Measurements from ENCODE around the gene GNS.

GNS gene

DNA sequence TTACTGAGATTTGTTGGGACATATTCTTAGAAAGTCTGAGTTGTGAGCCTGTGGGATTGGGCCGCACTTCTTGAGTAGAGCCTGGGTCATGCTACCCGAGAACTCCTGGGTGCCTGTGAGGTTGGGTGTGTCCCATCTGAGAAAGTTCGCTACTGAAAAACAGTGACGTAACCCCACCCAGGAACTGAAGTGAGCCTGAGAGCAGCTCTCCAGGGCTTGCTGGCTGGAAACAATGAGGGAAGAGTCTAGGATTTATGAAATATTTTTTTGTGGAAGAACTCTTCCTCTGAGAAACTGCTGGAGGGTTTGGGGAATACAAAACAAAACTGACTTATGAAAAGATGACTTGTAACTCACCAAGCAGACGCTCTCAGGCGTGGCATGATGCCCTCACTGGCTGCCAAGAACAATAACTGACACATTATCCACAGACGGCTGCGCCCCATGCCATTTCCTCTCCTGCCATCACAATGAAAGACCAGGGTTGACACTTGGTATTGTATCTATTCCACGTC, 79.7 kb downstream of the GNS start:
- TF ChIP-seq, protein P1, sequence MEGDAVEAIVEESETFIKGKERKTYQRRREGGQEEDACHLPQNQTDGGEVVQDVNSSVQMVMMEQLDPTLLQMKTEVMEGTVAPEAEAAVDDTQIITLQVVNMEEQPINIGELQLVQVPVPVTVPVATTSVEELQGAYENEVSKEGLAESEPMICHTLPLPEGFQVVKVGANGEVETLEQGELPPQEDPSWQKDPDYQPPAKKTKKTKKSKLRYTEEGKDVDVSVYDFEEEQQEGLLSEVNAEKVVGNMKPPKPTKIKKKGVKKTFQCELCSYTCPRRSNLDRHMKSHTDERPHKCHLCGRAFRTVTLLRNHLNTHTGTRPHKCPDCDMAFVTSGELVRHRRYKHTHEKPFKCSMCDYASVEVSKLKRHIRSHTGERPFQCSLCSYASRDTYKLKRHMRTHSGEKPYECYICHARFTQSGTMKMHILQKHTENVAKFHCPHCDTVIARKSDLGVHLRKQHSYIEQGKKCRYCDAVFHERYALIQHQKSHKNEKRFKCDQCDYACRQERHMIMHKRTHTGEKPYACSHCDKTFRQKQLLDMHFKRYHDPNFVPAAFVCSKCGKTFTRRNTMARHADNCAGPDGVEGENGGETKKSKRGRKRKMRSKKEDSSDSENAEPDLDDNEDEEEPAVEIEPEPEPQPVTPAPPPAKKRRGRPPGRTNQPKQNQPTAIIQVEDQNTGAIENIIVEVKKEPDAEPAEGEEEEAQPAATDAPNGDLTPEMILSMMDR (IDR thresholded peaks at IDR 0.05; ENCODE audit: low read depth, low read length, missing control alignments): no peak
- DNase-seq (ENCODE audit: low read depth): no peak
- no peak overlapping the region; the same call in 1 of the 2 replicates for H3K4me3 ChIP-seq (ENCODE audit: low read depth, low read length)

DNA sequence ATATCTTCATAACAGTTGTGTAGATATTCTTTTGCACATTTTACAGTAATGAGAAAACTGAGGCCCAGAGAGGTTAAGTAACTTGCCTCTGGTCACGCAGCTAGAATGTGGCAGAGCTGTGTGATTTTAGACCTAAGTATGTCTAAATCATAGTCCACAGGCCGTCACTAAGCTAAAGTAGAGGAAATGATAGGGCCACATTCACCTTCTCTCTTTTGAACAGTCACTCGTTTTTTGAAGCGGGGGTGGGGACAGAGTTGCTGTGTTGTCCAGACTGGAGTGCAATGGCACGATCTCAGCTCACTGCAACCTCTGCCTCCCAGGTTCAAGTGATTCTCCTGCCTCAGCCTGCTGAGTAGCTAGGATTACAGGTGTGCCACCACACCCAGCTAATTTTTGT, 80.4 kb downstream of the GNS start:
- no peak overlapping the region for H3K4me3 ChIP-seq (ENCODE audit: low read depth, low read length)
- TF ChIP-seq, protein P1 (IDR thresholded peaks at IDR 0.05; ENCODE audit: low read depth, low read length, missing control alignments): no peak
- no peak for DNase-seq (ENCODE audit: low read depth)

DNA sequence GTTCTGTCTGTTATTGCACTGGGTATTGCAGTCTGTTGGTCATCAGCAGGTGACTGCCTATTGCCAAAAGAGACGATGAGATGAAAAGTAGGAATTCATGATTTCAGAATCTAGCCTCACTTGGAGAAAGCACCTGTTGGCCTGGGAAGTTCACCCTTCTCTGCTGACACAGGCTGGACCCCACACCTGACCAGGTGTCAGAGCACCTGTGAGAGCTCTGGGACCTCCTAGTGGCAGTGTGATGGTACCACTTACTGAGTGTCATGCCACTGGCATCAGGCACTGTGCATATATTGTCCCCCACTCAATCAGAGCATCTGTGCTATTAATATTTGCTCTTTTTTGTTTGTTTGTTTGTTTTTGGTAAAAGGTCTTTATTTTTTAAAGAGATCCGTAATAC, 81.0 kb downstream of the GNS start:
- TF ChIP-seq, protein P1 (IDR thresholded peaks at IDR 0.05; ENCODE audit: low read depth, low read length, missing control alignments): peak; percentile 48
- no peak overlapping the region for H3K4me3 ChIP-seq (ENCODE audit: low read depth, low read length)
- no peak for DNase-seq (ENCODE audit: low read depth)

DNA sequence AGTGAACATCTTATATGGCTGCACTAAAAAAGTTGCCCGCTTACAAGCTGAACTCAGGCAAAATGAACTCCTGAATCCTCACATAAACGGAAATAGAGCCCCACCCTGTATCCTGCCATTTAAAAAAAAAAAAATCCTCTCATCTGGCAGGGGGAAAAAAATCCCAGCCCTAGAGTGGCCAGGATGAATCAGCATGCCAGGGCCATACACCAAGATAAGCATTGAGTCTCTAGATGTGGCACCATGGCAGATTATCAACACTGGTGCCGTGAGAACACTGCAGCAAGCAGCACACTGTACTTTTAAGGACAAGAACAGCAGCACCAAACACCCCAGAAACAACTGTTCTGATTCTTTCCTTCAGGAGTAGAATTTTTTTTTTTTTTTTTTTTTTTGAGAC, 83.4 kb downstream of the GNS start:
- no peak for DNase-seq (ENCODE audit: low read depth)
- TF ChIP-seq, protein P1 (IDR thresholded peaks at IDR 0.05; ENCODE audit: low read depth, low read length, missing control alignments): no peak
- no peak overlapping the region for H3K4me3 ChIP-seq (ENCODE audit: low read depth, low read length)

DNA sequence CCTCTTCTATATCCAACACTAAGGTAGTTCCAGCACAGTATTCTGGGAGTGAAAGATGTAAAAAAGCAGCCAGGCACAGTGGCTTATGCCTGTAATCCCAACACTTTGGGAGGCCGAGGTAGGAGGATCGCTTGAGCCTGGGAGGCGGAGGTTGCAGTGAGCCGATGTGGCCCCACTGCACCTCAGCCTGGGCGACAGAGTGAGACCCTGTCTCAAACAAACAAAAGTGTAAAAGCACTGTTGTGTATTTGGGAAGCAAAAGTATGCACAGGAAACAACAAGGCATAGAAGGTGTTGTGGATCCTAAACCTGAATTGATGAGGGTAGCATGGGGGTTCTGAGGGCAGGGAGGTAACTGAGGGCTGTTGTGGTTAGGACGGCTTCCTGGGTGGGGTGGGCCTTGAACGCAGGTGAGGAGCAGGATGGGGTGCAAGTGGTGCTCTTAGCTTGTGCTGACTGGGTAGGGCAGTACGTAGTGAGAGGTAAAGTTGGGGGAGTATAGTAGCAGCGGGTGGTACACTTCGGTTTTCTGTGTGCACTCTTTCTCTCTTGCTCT, 84.8 kb downstream of the GNS start:
- H3K4me3 ChIP-seq (ENCODE audit: low read depth, low read length): no peak overlapping the region
- TF ChIP-seq, protein P1 (IDR thresholded peaks at IDR 0.05; ENCODE audit: low read depth, low read length, missing control alignments): no peak
- DNase-seq (ENCODE audit: low read depth): no peak

DNA sequence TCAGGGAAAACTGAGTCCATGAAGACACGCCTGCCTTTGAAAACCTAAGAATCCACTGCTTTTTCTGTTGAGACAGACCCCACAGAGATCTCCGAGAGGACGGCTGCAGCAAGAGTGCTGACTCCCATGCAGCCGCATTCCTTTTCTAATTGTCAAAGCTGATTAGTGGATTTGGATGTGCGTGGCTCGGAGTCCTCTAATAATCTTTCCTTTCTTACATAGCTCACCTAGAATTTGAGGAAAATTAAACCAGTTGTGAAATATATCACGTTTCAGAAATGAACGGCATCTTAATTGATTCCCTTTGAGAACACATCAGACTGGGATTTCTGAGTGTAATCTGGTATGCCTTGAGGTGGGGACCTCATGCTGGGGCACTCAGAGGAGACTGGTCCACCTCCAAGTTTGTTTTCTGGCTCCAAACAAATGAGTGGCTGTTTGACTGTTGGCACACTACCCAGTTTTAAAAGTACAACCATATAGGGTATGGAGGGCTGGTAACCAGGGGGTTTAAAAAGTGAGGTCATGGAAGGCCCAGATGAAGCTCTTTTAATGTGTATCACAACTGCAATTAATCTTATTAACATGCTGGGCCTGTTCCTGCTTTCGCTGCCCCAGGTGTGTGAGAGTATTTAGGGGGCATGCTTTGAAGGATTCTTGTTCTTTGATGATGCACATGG, 85.6 kb downstream of the GNS start:
- TF ChIP-seq, protein P1 (IDR thresholded peaks at IDR 0.05; ENCODE audit: low read depth, low read length, missing control alignments): no peak
- H3K4me3 ChIP-seq (ENCODE audit: low read depth, low read length): no peak overlapping the region
- no peak for DNase-seq (ENCODE audit: low read depth)
